ENCODE results near the gene NTMT1. TPM values are rescaled to one million over a fixed set of nuclear protein-coding genes. Genes with fewer than 3 reads are reported as not detected.

The NTMT1 gene
- total and polyA plus RNA-seq, 7 donors: 67.5 to 178 (median 92.9) TPM

DNA sequence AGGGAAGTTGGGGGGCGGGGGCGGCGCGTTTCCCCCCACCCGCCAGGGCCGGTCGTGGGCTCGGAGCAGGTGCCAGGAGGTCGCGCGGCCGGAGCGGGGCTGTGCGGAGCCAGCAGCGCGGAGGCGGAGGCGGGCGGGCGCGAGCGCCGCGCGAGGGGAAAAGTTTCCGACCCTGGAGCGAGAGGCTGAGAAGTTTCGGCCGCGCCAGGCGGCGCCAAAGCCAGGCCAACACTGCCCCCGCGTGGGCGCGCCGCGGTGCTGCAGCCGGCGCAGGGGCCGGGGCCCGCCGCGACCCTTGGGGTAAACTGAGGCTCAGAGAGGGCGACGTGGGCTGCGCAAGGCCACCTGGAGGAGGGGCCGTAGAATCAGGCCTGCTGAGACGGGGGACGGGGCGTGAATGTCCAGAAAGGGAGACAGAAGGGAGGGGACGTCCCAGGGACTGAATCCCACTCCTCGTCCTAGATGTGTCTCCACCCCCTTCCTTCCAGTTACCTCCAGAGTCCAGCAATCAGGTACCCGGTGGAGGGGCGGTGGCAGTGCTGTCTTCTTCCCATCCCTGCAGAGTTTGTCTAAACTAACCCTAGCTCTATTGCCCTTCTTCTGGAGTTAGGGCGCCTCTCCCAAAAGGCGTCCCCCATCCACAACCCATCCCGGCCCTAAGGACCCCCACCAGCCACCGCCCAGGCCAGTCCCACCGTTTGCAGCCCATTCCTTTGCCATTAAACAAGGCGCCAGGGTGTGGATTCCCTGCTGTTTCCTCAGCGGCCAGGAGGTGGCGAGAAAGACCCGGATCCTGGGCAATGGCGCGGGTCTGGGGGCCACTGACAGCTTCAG, 15.3 kb upstream of the NTMT1 start:
- H3K4me3 ChIP-seq: peak overlapping the region; percentile 73
- peak overlapping the region; percentile 74 for H3K27ac ChIP-seq
- intact Hi-C loops (cut with DNase I): loop anchor here (2.0 to 5.0 kb wide), 2 partner anchors 438 to 472 kb away; no protein-coding TSS in a partner anchor
- WGBS, 3 donors: 0 to 1% (median 0%) methylated on average over 51 to 66 of the region's 66 CpGs
- H3K36me3 ChIP-seq (ENCODE audit: insufficient read depth in 1 of 2, low read depth in 1 of 2): no peaks in the 10 kb centered on the region
- H3K9me3 ChIP-seq: no peaks in the 10 kb centered on the region
- peak; percentile 71 to 86 (median 81) for ATAC-seq
- H3K4me1 ChIP-seq: peaks cover 18% of the 10 kb centered on the region
- no peaks in the 10 kb centered on the region for H3K27me3 ChIP-seq (ENCODE audit: insufficient read depth in 3 of 3, low read length in 2 of 3)
- peak; percentile 78 to 87 for DNase-seq
- TF ChIP-seq, protein P1, sequence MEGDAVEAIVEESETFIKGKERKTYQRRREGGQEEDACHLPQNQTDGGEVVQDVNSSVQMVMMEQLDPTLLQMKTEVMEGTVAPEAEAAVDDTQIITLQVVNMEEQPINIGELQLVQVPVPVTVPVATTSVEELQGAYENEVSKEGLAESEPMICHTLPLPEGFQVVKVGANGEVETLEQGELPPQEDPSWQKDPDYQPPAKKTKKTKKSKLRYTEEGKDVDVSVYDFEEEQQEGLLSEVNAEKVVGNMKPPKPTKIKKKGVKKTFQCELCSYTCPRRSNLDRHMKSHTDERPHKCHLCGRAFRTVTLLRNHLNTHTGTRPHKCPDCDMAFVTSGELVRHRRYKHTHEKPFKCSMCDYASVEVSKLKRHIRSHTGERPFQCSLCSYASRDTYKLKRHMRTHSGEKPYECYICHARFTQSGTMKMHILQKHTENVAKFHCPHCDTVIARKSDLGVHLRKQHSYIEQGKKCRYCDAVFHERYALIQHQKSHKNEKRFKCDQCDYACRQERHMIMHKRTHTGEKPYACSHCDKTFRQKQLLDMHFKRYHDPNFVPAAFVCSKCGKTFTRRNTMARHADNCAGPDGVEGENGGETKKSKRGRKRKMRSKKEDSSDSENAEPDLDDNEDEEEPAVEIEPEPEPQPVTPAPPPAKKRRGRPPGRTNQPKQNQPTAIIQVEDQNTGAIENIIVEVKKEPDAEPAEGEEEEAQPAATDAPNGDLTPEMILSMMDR (IDR thresholded peaks at IDR 0.05): peak; percentile 96

DNA sequence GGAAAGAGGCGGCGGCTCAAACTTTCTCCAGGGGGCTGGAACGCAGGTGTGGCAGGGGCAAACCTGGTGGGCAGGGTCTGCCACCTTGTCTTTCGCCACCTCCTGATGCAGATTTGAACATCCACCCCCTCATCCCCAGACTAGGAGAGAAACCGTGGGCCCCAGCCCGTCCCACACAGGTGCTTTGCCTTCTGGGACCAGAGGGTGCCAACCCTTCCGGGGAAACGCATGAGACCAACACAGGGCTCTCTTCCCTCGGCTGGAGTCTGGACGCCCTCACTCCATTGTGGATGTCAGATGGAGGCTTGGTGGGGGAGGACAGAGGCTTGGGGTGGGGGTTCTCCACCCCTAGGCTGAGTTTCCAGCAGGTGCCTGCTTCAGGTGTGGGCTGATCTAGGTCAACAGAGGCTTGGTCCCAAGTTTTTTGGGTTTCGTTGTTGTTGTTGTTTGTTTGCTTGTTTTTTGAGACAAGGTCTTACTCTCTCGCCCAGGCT, 14.6 kb upstream of the NTMT1 start:
- TF ChIP-seq, protein P1 (IDR thresholded peaks at IDR 0.05): no peak
- H3K9me3 ChIP-seq: no peaks in the 10 kb centered on the region
- DNase-seq (no peak), ATAC-seq (no peak)
- H3K27ac ChIP-seq: no peak overlapping the region
- no peaks in the 10 kb centered on the region for H3K27me3 ChIP-seq (ENCODE audit: insufficient read depth in 3 of 3, low read length in 2 of 3)
- WGBS, 3 donors: 25 to 29% (median 28%) methylated on average over 12 of the region's 12 CpGs
- intact Hi-C loops (cut with DNase I): loop anchor here (2.0 to 5.0 kb wide), 2 partner anchors 439 to 473 kb away; no protein-coding TSS in a partner anchor
- peaks cover 13% of the 10 kb centered on the region for H3K4me1 ChIP-seq
- H3K4me3 ChIP-seq: peak overlapping the region; percentile 73
- no peaks in the 10 kb centered on the region for H3K36me3 ChIP-seq (ENCODE audit: insufficient read depth in 1 of 2, low read depth in 1 of 2)

DNA sequence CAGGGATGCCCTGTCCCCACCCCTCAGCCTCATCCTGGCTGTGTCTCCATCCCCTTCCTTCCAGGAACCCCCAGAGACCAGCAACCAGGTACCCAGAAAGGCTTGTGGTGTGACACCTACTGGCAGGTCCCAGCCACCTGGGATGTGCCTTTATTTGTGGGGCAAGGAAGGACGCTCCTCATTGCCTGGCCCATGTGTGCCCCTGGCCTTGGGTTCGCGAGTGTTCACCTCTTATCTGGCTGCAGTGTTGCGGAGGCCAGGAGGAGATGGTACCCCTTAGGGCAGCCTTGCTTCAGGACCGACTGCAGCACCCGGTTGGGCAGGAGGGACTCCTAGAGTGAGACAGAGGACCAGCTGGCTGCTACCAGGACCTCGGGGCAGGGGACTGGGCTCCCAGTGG, 13.8 kb upstream of the NTMT1 start:
- Histone ChIP-seq H3K9me3 (no peaks in the 10 kb centered on the region), H3K4me3 (no peak overlapping the region), H3K27ac (no peak overlapping the region), H3K4me1 (peaks cover 8% of the 10 kb centered on the region), H3K36me3 (ENCODE audit: insufficient read depth in 1 of 2, low read depth in 1 of 2) (no peaks in the 10 kb centered on the region), H3K27me3 (ENCODE audit: insufficient read depth in 3 of 3, low read length in 2 of 3) (no peaks in the 10 kb centered on the region)
- no peak for ATAC-seq
- TF ChIP-seq, protein P1 (IDR thresholded peaks at IDR 0.05): no peak
- no peak for DNase-seq
- intact Hi-C loops (cut with DNase I): loop anchor here in 1 of 2 donors (5.0 kb wide), 1 partner anchor 440 kb away; no protein-coding TSS in a partner anchor
- 65 to 70% (median 69%) methylated on average over 7 of the region's 7 CpGs for WGBS, 3 donors

DNA sequence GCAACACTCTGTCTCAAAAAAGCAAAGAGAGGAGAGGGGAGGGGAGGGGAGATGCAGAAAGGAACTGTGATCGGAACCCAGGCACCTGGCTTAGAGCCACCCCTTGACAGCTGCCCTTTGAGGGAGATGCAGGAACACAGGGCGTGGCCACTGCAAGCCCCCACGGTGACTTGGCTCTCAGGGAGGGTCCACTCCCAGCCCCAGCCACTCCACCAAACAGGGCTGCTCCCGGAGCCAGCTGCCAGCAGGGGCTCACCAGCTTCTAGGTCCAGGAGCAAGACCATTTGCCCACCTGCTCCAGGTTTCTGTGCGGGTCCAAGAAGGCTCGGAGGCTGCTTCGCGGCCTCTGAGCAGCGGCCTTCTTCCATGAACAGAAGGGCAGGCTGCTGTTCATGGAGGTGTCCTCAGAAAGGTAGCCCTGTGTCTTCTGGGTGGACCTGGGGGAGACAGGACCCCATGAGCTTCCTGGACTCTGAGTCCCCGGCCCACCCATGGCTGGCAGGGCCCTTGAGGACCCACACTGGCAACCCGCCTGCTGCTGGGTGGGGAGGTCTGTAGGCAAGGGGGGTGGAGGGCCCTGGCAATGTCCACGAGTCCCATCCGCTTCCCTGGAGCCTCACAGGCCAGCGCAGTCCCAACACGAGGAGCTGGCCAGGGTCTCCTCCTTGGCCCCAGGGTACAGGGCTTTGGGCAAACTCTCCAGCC, 13.0 kb upstream of the NTMT1 start:
- no peaks in the 10 kb centered on the region for H3K36me3 ChIP-seq (ENCODE audit: insufficient read depth in 1 of 2, low read depth in 1 of 2)
- WGBS, 3 donors: 66 to 77% (median 69%) methylated on average over 13 to 15 of the region's 15 CpGs
- no peak overlapping the region for H3K4me3 ChIP-seq
- ATAC-seq (no peak), DNase-seq (no peak)
- intact Hi-C loops (cut with DNase I): loop anchor here in 1 of 2 donors (5.0 kb wide), 1 partner anchor 441 kb away; no protein-coding TSS in a partner anchor
- H3K27ac ChIP-seq: no peak overlapping the region
- H3K9me3 ChIP-seq: no peaks in the 10 kb centered on the region
- TF ChIP-seq, protein P1 (IDR thresholded peaks at IDR 0.05): no peak
- peaks cover 8% of the 10 kb centered on the region for H3K4me1 ChIP-seq
- H3K27me3 ChIP-seq (ENCODE audit: insufficient read depth in 3 of 3, low read length in 2 of 3): no peaks in the 10 kb centered on the region

Measured in psoas muscle (tissue), 8 donors.